Osteoblast (primary cell): ENCODE results near the gene CLEC20A. TPM values are rescaled to one million over a fixed set of nuclear protein-coding genes. Genes with fewer than 3 reads are reported as not detected.

Experiments used
- DNase-seq: peaks from one replicate; pipeline ENCODE4 v3.0.0; 2011; ENCODE audit warnings: low spot score, mixed read lengths; ENCODE audit not compliant: insufficient read length; ENCODE audit errors: missing footprints
- H2AFZ ChIP-seq: 2 replicates; pipeline ENCODE4 v1.6.0; 2011; ENCODE audit warnings: mild to moderate bottlenecking, low read length
- H3K27ac ChIP-seq: 2 replicates; pipeline ENCODE4 v1.5.1; 2011; ENCODE audit warnings: mild to moderate bottlenecking, low read depth, low read length, moderate library complexity
- H3K27me3 ChIP-seq: 2 replicates; pipeline ENCODE4 v1.6.0; 2012; ENCODE audit warnings: mild to moderate bottlenecking, control low read depth, inconsistent platforms, low read length, moderate library complexity; ENCODE audit not compliant: insufficient read depth
- H3K36me3 ChIP-seq: 2 replicates; pipeline ENCODE4 v1.5.1; 2011; ENCODE audit warnings: mild to moderate bottlenecking, low read length, control low read depth, moderate library complexity; ENCODE audit not compliant: insufficient read depth
- H3K4me1 ChIP-seq: 2 replicates; pipeline ENCODE4 v1.5.1; 2011; ENCODE audit warnings: mild to moderate bottlenecking, low read length, control low read depth, moderate library complexity; ENCODE audit not compliant: insufficient read depth
- H3K4me2 ChIP-seq: 2 replicates; pipeline ENCODE4 v1.6.0; 2011; ENCODE audit warnings: mild to moderate bottlenecking, low read length; ENCODE audit not compliant: insufficient read depth
- H3K4me3 ChIP-seq: fragments of 200-600 bp; sonication (generic); 3 replicates; pipeline ENCODE4 v1.5.1; 2012; ENCODE audit warnings: mild to moderate bottlenecking, low read length, inconsistent platforms; ENCODE audit not compliant: insufficient read depth
- H3K79me2 ChIP-seq: 2 replicates; pipeline ENCODE4 v1.6.0; 2012; ENCODE audit warnings: mild to moderate bottlenecking, low read length, control low read depth, inconsistent platforms; ENCODE audit not compliant: insufficient read depth
- H3K9me3 ChIP-seq: 2 replicates; pipeline ENCODE4 v1.5.1; 2011; ENCODE audit warnings: low read depth, low read length, control low read depth
- H4K20me1 ChIP-seq: 2 replicates; pipeline ENCODE4 v1.6.0; 2012; ENCODE audit warnings: mild to moderate bottlenecking, low read length, control low read depth; ENCODE audit not compliant: insufficient read depth
- CTCF ChIP-seq: IDR thresholded peaks from 2 replicates; pipeline ENCODE4 v1.5.1; 2011; ENCODE audit warnings: mild to moderate bottlenecking, low read depth, low read length, moderate library complexity; ENCODE audit errors: extremely low read depth
- total RNA-seq: library from RNA; depleted of rRNA; stranded (reverse); fragments of >200 nt; gene quantifications from 2 replicates; pipeline ENCODE4 v1.2.3, GENCODE V29; 2012

The CLEC20A gene
- total RNA-seq, 1 donor = under 0.01 TPM

GRCh38 chr1:178502856-178503255 is 6.1 kb upstream of the CLEC20A start:
- H3K4me2 ChIP-seq = no peak overlapping the region
- no peak for DNase-seq
- no peaks in the 10 kb centered on the region for H3K27me3 ChIP-seq
- no peak for TF ChIP-seq CTCF
- peaks cover 4% of the 10 kb centered on the region for H3K4me1 ChIP-seq
- no peaks in the 10 kb centered on the region for H4K20me1 ChIP-seq
- H3K4me3 ChIP-seq = no peak overlapping the region
- no peaks in the 10 kb centered on the region for H3K36me3 ChIP-seq
- no peaks in the 10 kb centered on the region for H3K9me3 ChIP-seq
- H2AFZ ChIP-seq = no peak overlapping the region
- no peaks in the 10 kb centered on the region for H3K79me2 ChIP-seq
- H3K27ac ChIP-seq = no peak overlapping the region

- Histone ChIP-seq H3K4me2 (no peak overlapping the region), H2AFZ (no peak overlapping the region), H3K27ac (no peak overlapping the region), H3K4me1 (peaks cover 4% of the 10 kb centered on the region), H3K9me3 (no peaks in the 10 kb centered on the region), H3K27me3 (no peaks in the 10 kb centered on the region), H3K79me2 (no peaks in the 10 kb centered on the region), H4K20me1 (no peaks in the 10 kb centered on the region), H3K4me3 (no peak overlapping the region), H3K36me3 (no peaks in the 10 kb centered on the region)
- DNase-seq = no peak
- TF ChIP-seq CTCF = no peak
Measured at GRCh38 chr1:178502330-178502714, 5.6 kb upstream of the CLEC20A start.

- Histone ChIP-seq H3K4me3 (no peak overlapping the region), H2AFZ (peak overlapping the region; percentile 33), H3K9me3 (no peaks in the 10 kb centered on the region), H3K79me2 (no peaks in the 10 kb centered on the region), H3K27me3 (no peaks in the 10 kb centered on the region), H3K27ac (no peak overlapping the region), H3K36me3 (no peaks in the 10 kb centered on the region), H3K4me1 (peaks cover 4% of the 10 kb centered on the region), H3K4me2 (no peak overlapping the region), H4K20me1 (no peaks in the 10 kb centered on the region)
- DNase-seq = peak; percentile 94
- TF ChIP-seq CTCF = peak; percentile 98
Measured at GRCh38 chr1:178501705-178502329, 5.1 kb upstream of the CLEC20A start.

GRCh38 chr1:178500936-178501554 is 4.3 kb upstream of the CLEC20A start:
- H2AFZ ChIP-seq = peak overlapping the region; percentile 33

More at GRCh38 chr1:178500936-178501554, 4.3 kb upstream of the CLEC20A start:
- Histone ChIP-seq H3K36me3 (no peaks in the 10 kb centered on the region), H3K4me2 (no peak overlapping the region), H3K4me3 (no peak overlapping the region), H4K20me1 (no peaks in the 10 kb centered on the region), H3K4me1 (peaks cover 4% of the 10 kb centered on the region), H3K79me2 (no peaks in the 10 kb centered on the region), H3K9me3 (no peaks in the 10 kb centered on the region), H3K27me3 (no peaks in the 10 kb centered on the region), H3K27ac (no peak overlapping the region)
- TF ChIP-seq CTCF = no peak
- DNase-seq = no peak
